ENCODE data around the gene DCT. TPM values are rescaled to one million over a fixed set of nuclear protein-coding genes. Genes with fewer than 3 reads are reported as not detected.
"Not testable (repeated sequence)": the region's sequence is repeated elsewhere in the genome, so short reads cannot be mapped to it uniquely, and the experiment has no call there.

The DCT gene
- total RNA-seq (0.18 TPM), polyA plus RNA-seq (ENCODE audit: insufficient read depth in 1 of 8, insufficient read length in 8 of 8, low replicate concordance in 1 of 8) (10 to 100 TPM in 1 of 8 donors, under 1 TPM in 7; 0.09 to 12.2 (median 0.32) TPM)
- long read RNA-seq, donor 1, result 0 reads
- long read RNA-seq, donor 2, full-length matches to known transcripts, result 2 of 2 reads
- long read RNA-seq, donor 2, partial matches to known transcripts, result 0 of 2 reads
- long read RNA-seq, donor 2, other reads (novel, unspliced or antisense), result 0 of 2 reads
- long read RNA-seq, donor 3, result 0 reads
- long read RNA-seq, donor 4, result 0 reads
- long read RNA-seq, donor 5, result 0 reads
- long read RNA-seq, donor 6, result 0 reads
- long read RNA-seq, donor 7, result 0 reads
- long read RNA-seq, donor 8, result 0 reads
- long read RNA-seq, donor 9, result 0 reads
- long read RNA-seq, donor 10, result 0 reads
- long read RNA-seq, donor 11, result 0 reads

- no peak within 1 kb of the TSS for H3K4me3 ChIP-seq (ENCODE audit: low read length)
- WGBS (ENCODE audit: insufficient coverage), result no CpG with 5 or more reads among the region's 3 CpGs
- no peaks in the 10 kb centered on the region for H3K27me3 ChIP-seq (ENCODE audit: control insufficient read depth, insufficient read depth, low read length)
- H3K9me3 ChIP-seq (replicated peaks; ENCODE audit: control insufficient read depth, low read depth, low read length), result no peaks in the 10 kb centered on the region
- no peak within 1 kb of the TSS for H3K27ac ChIP-seq (ENCODE audit: low read length)
- DNase-seq, result no peak
- no peaks in the 10 kb centered on the region for H3K4me1 ChIP-seq (ENCODE audit: control insufficient read depth, insufficient read depth, low read length)
- H3K36me3 ChIP-seq (ENCODE audit: control insufficient read depth, insufficient read depth, low read length), result no peaks in the 10 kb centered on the region
Measured at GRCh38 chr13:94479616-94480015, at the start of gene DCT. TSS of gene DCT (minus strand) at chr13:94479682. CDS start at chr13:94479255, 427 bp downstream.

GRCh38 chr13:94526956-94527355 lies 47.5 kb upstream of the DCT start:
- H3K9me3 ChIP-seq (replicated peaks; ENCODE audit: control insufficient read depth, low read depth, low read length); H3K27me3 ChIP-seq (ENCODE audit: control insufficient read depth, insufficient read depth, low read length); H3K4me3 ChIP-seq (ENCODE audit: low read length); H3K36me3 ChIP-seq (ENCODE audit: control insufficient read depth, insufficient read depth, low read length); DNase-seq; H3K27ac ChIP-seq (ENCODE audit: low read length); H3K4me1 ChIP-seq (ENCODE audit: control insufficient read depth, insufficient read depth, low read length): not testable (repeated sequence)
- WGBS (ENCODE audit: insufficient coverage), result 71% methylated on average over 5 of the region's 7 CpGs

GRCh38 chr13:94525781-94526180 lies 46.3 kb upstream of the DCT start:
- Histone ChIP-seq H3K27me3 (ENCODE audit: control insufficient read depth, insufficient read depth, low read length) (no peaks in the 10 kb centered on the region), H3K4me1 (ENCODE audit: control insufficient read depth, insufficient read depth, low read length) (no peaks in the 10 kb centered on the region), H3K27ac (ENCODE audit: low read length) (no peak overlapping the region), H3K36me3 (ENCODE audit: control insufficient read depth, insufficient read depth, low read length) (no peaks in the 10 kb centered on the region), H3K9me3 (replicated peaks; ENCODE audit: control insufficient read depth, low read depth, low read length) (no peaks in the 10 kb centered on the region), H3K4me3 (ENCODE audit: low read length) (no peak overlapping the region)
- 100% methylated on average over 2 of the region's 2 CpGs for WGBS (ENCODE audit: insufficient coverage)
- DNase-seq, result no peak

- DNase-seq, result no peak
- Histone ChIP-seq H3K9me3 (replicated peaks; ENCODE audit: control insufficient read depth, low read depth, low read length) (no peaks in the 10 kb centered on the region), H3K4me1 (ENCODE audit: control insufficient read depth, insufficient read depth, low read length) (no peaks in the 10 kb centered on the region), H3K27me3 (ENCODE audit: control insufficient read depth, insufficient read depth, low read length) (no peaks in the 10 kb centered on the region), H3K4me3 (ENCODE audit: low read length) (no peak overlapping the region), H3K27ac (ENCODE audit: low read length) (no peak overlapping the region), H3K36me3 (ENCODE audit: control insufficient read depth, insufficient read depth, low read length) (no peaks in the 10 kb centered on the region)
- WGBS (ENCODE audit: insufficient coverage), result 85% methylated on average over 5 of the region's 7 CpGs
Measured at GRCh38 chr13:94524407-94524806, 44.9 kb upstream of the DCT start.

GRCh38 chr13:94520001-94520400 lies 40.5 kb upstream of the DCT start:
- no peak for DNase-seq
- Histone ChIP-seq H3K36me3 (ENCODE audit: control insufficient read depth, insufficient read depth, low read length) (no peaks in the 10 kb centered on the region), H3K27ac (ENCODE audit: low read length) (no peak overlapping the region), H3K4me3 (ENCODE audit: low read length) (no peak overlapping the region), H3K27me3 (ENCODE audit: control insufficient read depth, insufficient read depth, low read length) (no peaks in the 10 kb centered on the region), H3K9me3 (replicated peaks; ENCODE audit: control insufficient read depth, low read depth, low read length) (no peaks in the 10 kb centered on the region), H3K4me1 (ENCODE audit: control insufficient read depth, insufficient read depth, low read length) (no peaks in the 10 kb centered on the region)

GRCh38 chr13:94516456-94516855 lies 37.0 kb upstream of the DCT start:
- H3K36me3 ChIP-seq (ENCODE audit: control insufficient read depth, insufficient read depth, low read length), result no peaks in the 10 kb centered on the region
- no peak overlapping the region for H3K4me3 ChIP-seq (ENCODE audit: low read length)
- no peak for DNase-seq
- no CpG with 5 or more reads among the region's 1 CpG for WGBS (ENCODE audit: insufficient coverage)
- no peak overlapping the region for H3K27ac ChIP-seq (ENCODE audit: low read length)
- no peaks in the 10 kb centered on the region for H3K27me3 ChIP-seq (ENCODE audit: control insufficient read depth, insufficient read depth, low read length)
- no peaks in the 10 kb centered on the region for H3K9me3 ChIP-seq (replicated peaks; ENCODE audit: control insufficient read depth, low read depth, low read length)
- H3K4me1 ChIP-seq (ENCODE audit: control insufficient read depth, insufficient read depth, low read length), result no peaks in the 10 kb centered on the region

- no peaks in the 10 kb centered on the region for H3K9me3 ChIP-seq (replicated peaks; ENCODE audit: control insufficient read depth, low read depth, low read length)
- 100% methylated on average over 2 of the region's 4 CpGs for WGBS (ENCODE audit: insufficient coverage)
- no peak overlapping the region for H3K27ac ChIP-seq (ENCODE audit: low read length)
- DNase-seq, result no peak
- no peak overlapping the region for H3K4me3 ChIP-seq (ENCODE audit: low read length)
- no peaks in the 10 kb centered on the region for H3K27me3 ChIP-seq (ENCODE audit: control insufficient read depth, insufficient read depth, low read length)
- H3K36me3 ChIP-seq (ENCODE audit: control insufficient read depth, insufficient read depth, low read length), result no peaks in the 10 kb centered on the region
- no peaks in the 10 kb centered on the region for H3K4me1 ChIP-seq (ENCODE audit: control insufficient read depth, insufficient read depth, low read length)
Measured at GRCh38 chr13:94515911-94516310, 36.4 kb upstream of the DCT start.

GRCh38 chr13:94515374-94515773 lies 35.9 kb upstream of the DCT start:
- no CpG with 5 or more reads among the region's 2 CpGs for WGBS (ENCODE audit: insufficient coverage)
- Histone ChIP-seq H3K4me1 (ENCODE audit: control insufficient read depth, insufficient read depth, low read length) (no peaks in the 10 kb centered on the region), H3K27ac (ENCODE audit: low read length) (no peak overlapping the region), H3K36me3 (ENCODE audit: control insufficient read depth, insufficient read depth, low read length) (no peaks in the 10 kb centered on the region), H3K9me3 (replicated peaks; ENCODE audit: control insufficient read depth, low read depth, low read length) (no peaks in the 10 kb centered on the region), H3K27me3 (ENCODE audit: control insufficient read depth, insufficient read depth, low read length) (no peaks in the 10 kb centered on the region), H3K4me3 (ENCODE audit: low read length) (no peak overlapping the region)
- no peak for DNase-seq

- Histone ChIP-seq H3K9me3 (replicated peaks; ENCODE audit: control insufficient read depth, low read depth, low read length) (no peaks in the 10 kb centered on the region), H3K4me1 (ENCODE audit: control insufficient read depth, insufficient read depth, low read length) (no peaks in the 10 kb centered on the region), H3K27ac (ENCODE audit: low read length) (no peak overlapping the region), H3K27me3 (ENCODE audit: control insufficient read depth, insufficient read depth, low read length) (no peaks in the 10 kb centered on the region), H3K36me3 (ENCODE audit: control insufficient read depth, insufficient read depth, low read length) (no peaks in the 10 kb centered on the region), H3K4me3 (ENCODE audit: low read length) (no peak overlapping the region)
- WGBS (ENCODE audit: insufficient coverage), result 67% methylated on average over 1 of the region's 5 CpGs
- no peak for DNase-seq
Measured at GRCh38 chr13:94513026-94513425, 33.5 kb upstream of the DCT start.

GRCh38 chr13:94505730-94506129 lies 26.2 kb upstream of the DCT start:
- H3K36me3 ChIP-seq (ENCODE audit: control insufficient read depth, insufficient read depth, low read length), result no peaks in the 10 kb centered on the region
- no peaks in the 10 kb centered on the region for H3K9me3 ChIP-seq (replicated peaks; ENCODE audit: control insufficient read depth, low read depth, low read length)
- no peak for DNase-seq
- no CpG with 5 or more reads among the region's 1 CpG for WGBS (ENCODE audit: insufficient coverage)
- no peak overlapping the region for H3K27ac ChIP-seq (ENCODE audit: low read length)
- H3K27me3 ChIP-seq (ENCODE audit: control insufficient read depth, insufficient read depth, low read length), result no peaks in the 10 kb centered on the region
- no peak overlapping the region for H3K4me3 ChIP-seq (ENCODE audit: low read length)
- no peaks in the 10 kb centered on the region for H3K4me1 ChIP-seq (ENCODE audit: control insufficient read depth, insufficient read depth, low read length)

- no peak for DNase-seq
- Histone ChIP-seq H3K9me3 (replicated peaks; ENCODE audit: control insufficient read depth, low read depth, low read length) (no peaks in the 10 kb centered on the region), H3K36me3 (ENCODE audit: control insufficient read depth, insufficient read depth, low read length) (no peaks in the 10 kb centered on the region), H3K27me3 (ENCODE audit: control insufficient read depth, insufficient read depth, low read length) (no peaks in the 10 kb centered on the region), H3K27ac (ENCODE audit: low read length) (no peak overlapping the region), H3K4me1 (ENCODE audit: control insufficient read depth, insufficient read depth, low read length) (no peaks in the 10 kb centered on the region), H3K4me3 (ENCODE audit: low read length) (no peak overlapping the region)
Measured at GRCh38 chr13:94503851-94504250, 24.4 kb upstream of the DCT start.
